ENCODE measurements around the gene ZNF681.
A peak's percentile ranks its signal among the peaks of the same experiment; 100 is the strongest.

Gene ZNF681

DNA sequence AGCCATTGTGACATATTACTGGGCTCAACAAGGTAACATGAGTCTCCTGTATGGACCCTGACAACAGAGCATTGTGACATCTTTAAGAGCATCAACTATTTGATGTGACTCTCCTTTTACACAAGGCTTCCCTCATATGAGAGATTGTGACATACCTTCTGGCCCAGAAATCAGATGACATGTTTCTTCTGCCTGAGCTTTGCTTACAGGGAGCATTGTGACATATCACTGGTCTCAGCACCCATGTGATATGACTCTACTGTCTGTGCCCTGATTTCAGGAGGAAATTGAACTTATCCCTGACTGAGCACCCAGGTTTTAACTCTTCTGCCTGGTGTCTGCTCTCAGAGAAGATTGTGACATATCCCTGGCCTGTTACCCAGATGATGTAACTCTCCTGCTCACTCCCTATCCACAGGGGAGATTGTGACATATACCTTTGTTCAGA, 15.9 kb upstream of the ZNF681 start:
- peak; percentile 3 for DNase-seq (ENCODE audit: low read depth)
- TF ChIP-seq, protein P1, sequence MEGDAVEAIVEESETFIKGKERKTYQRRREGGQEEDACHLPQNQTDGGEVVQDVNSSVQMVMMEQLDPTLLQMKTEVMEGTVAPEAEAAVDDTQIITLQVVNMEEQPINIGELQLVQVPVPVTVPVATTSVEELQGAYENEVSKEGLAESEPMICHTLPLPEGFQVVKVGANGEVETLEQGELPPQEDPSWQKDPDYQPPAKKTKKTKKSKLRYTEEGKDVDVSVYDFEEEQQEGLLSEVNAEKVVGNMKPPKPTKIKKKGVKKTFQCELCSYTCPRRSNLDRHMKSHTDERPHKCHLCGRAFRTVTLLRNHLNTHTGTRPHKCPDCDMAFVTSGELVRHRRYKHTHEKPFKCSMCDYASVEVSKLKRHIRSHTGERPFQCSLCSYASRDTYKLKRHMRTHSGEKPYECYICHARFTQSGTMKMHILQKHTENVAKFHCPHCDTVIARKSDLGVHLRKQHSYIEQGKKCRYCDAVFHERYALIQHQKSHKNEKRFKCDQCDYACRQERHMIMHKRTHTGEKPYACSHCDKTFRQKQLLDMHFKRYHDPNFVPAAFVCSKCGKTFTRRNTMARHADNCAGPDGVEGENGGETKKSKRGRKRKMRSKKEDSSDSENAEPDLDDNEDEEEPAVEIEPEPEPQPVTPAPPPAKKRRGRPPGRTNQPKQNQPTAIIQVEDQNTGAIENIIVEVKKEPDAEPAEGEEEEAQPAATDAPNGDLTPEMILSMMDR (IDR thresholded peaks at IDR 0.05; ENCODE audit: low read length, missing control alignments): no peak
- H3K4me3 ChIP-seq (replicated peaks; ENCODE audit: low read depth, low read length): no peak overlapping the region

GRCh38 chr19:23774106-23774505, 15.4 kb upstream of the ZNF681 start:
- TF ChIP-seq, protein P1 (IDR thresholded peaks at IDR 0.05; ENCODE audit: low read length, missing control alignments): no peak
- H3K4me3 ChIP-seq (replicated peaks; ENCODE audit: low read depth, low read length): no peak overlapping the region
- no peak for DNase-seq (ENCODE audit: low read depth)

DNA sequence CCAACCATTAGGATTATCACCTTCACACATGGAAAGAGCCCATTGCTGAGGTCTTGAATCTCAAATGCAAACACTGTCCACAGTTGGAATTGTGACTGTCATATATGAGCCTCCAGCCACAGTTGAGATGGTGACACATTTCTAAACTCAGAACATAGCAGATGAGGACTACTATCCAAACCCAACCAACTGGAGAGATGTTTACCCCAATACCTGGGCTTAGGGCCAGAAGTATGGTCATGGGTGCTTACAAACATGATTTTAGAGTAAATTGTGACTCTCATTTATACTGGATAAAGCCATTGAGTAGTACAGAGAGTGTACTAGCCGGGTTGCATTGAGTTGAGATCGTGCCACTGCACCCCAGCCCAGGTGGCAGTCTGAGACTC, 14.0 kb upstream of the ZNF681 start:
- TF ChIP-seq, protein P1 (IDR thresholded peaks at IDR 0.05; ENCODE audit: low read length, missing control alignments): no peak
- H3K4me3 ChIP-seq (replicated peaks; ENCODE audit: low read depth, low read length): no peak overlapping the region
- no peak for DNase-seq (ENCODE audit: low read depth)

DNA sequence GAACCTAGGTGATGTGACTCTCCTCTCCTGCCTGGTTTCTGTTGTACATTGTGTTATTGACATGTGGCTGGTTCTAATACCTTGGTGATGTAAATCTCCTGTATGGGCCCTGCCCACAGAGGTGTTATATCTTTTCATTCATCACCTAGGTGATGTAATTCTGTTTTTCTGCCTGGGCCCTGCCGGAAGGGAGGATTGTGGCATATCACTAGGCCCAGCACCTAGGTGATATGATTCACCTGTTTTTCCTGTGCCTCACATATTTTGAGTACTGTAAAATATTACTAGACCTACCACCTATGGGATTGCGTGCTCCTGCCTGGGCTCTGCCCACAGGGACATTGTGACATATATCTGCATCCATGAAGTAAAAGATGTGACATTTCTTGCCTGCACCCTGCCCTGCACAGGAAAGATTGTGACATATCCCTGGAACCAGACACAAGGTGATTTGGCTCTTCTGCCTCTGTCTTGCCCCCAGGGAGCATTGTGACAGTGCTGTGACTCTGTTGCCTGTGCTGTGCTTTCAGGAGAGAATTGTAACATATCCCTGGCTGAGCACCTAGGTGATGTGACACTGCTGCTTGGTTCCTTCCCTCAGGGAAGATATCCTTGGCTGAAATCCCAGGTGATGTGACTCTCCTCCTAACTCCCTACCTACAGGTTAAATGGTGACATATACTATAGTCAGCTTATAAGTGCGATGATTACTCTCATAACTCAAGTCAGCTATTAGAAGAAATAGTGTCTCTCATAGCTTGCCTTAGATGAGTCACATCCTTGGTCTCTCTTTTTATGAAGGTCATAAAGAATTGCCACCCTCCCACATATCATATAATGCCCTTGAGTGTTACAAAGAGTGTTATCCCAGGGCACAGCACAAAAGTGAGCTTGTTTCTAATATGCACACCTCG, 13.3 kb upstream of the ZNF681 start:
- no peak for DNase-seq (ENCODE audit: low read depth)
- H3K4me3 ChIP-seq (replicated peaks; ENCODE audit: low read depth, low read length): no peak overlapping the region
- TF ChIP-seq, protein P1 (IDR thresholded peaks at IDR 0.05; ENCODE audit: low read length, missing control alignments): no peak

GRCh38 chr19:23771316-23771715, 12.6 kb upstream of the ZNF681 start:
- TF ChIP-seq, protein P1 (IDR thresholded peaks at IDR 0.05; ENCODE audit: low read length, missing control alignments): no peak
- DNase-seq (ENCODE audit: low read depth): no peak
- no peak overlapping the region for H3K4me3 ChIP-seq (replicated peaks; ENCODE audit: low read depth, low read length)

- no peak overlapping the region for H3K4me3 ChIP-seq (replicated peaks; ENCODE audit: low read depth, low read length)
- TF ChIP-seq, protein P1 (IDR thresholded peaks at IDR 0.05; ENCODE audit: low read length, missing control alignments): no peak
- no peak for DNase-seq (ENCODE audit: low read depth)
Measured at GRCh38 chr19:23770672-23771250, 12.1 kb upstream of the ZNF681 start.
